Ascending aorta (tissue), 2 donors: ENCODE results near the gene WDR46. TPM values are rescaled to one million over a fixed set of nuclear protein-coding genes. Genes with fewer than 3 reads are reported as not detected.

Source experiments
- DNase-seq, 2 donors: peaks; one replicate each; pipeline ENCODE4 v3.0.0-alpha.2; 2019; ENCODE audit warnings: low spot score in 2 of 2
- H3K27ac ChIP-seq, 2 donors: fragments of 200-600 bp; sonication (generic); one replicate each; pipeline ENCODE4 v1.5.1; 2016 to 2017; ENCODE audit warnings: mild to moderate bottlenecking in 1 of 2
- H3K27me3 ChIP-seq: fragments of 200-600 bp; sonication (generic); one replicate; pipeline ENCODE4 v1.5.1; 2017
- H3K36me3 ChIP-seq, 2 donors: fragments of 200-600 bp; sonication (generic); one replicate each; pipeline ENCODE4 v1.5.1; 2016
- H3K4me1 ChIP-seq, 2 donors: fragments of 200-600 bp; sonication (generic); one replicate each; pipeline ENCODE4 v1.5.1; 2016 to 2017; ENCODE audit warnings: mild to moderate bottlenecking in 1 of 2
- H3K4me3 ChIP-seq, 2 donors: fragments of 200-600 bp; sonication (generic); one replicate each; pipeline ENCODE4 v1.5.1; 2016 to 2017; ENCODE audit warnings: mild to moderate bottlenecking in 1 of 2
- H3K9me3 ChIP-seq, 2 donors: fragments of 200-600 bp; sonication (generic); one replicate each; pipeline ENCODE4 v1.5.1; 2016
- CTCF ChIP-seq, 3 experiments: fragments of 200-600 bp in 2 of 3; fragments of 450-650 bp in 1 of 3; sonication (generic) in 2 of 3; IDR thresholded peaks; one replicate each; pipeline ENCODE4 v1.5.1; 2016 to 2019; ENCODE audit warnings: antibody characterized with exemption in 3 of 3, mild to moderate bottlenecking in 1 of 3, moderate library complexity in 1 of 3
- intact Hi-C: fragments of 100-400 bp; cut with DNase I; formaldehyde crosslinking; loops from one replicate; pipeline ENCODE4 v1.15.1; 2023
- total RNA-seq: library from RNA; depleted of rRNA; stranded (reverse); fragments of >200 nt; gene quantifications from one replicate; pipeline ENCODE4 v1.1.0, GENCODE V29; 2016

Gene WDR46
- 70.6 TPM for total RNA-seq

- TF ChIP-seq CTCF (IDR thresholded peaks at IDR 0.05): no peak
- H3K9me3 ChIP-seq: no peaks in the 10 kb centered on the region
- DNase-seq: peak; percentile 45 to 92
- H3K36me3 ChIP-seq: peaks cover 29 to 64% of the 10 kb centered on the region in 2 donors
- H3K4me1 ChIP-seq: peaks cover 3 to 20% of the 10 kb centered on the region in 2 donors
- H3K27ac ChIP-seq: peak within 1 kb of the TSS; percentile 56 to 76
- intact Hi-C loops: loop anchor here (1.0 kb wide), 5 partner anchors 10 to 102 kb away; partner anchors contain the start of genes B3GALT4, KIFC1, RING1 and VPS52
- H3K4me3 ChIP-seq: peak within 1 kb of the TSS; percentile 79 to 80
- no peaks in the 10 kb centered on the region for H3K27me3 ChIP-seq
Measured at GRCh38 chr6:33288921-33289783, at the start of gene WDR46, which contains the start of gene PFDN6. Gene WDR46, minus strand, starts transcription at chr6:33289239. Its CDS starts 69 bp downstream, at chr6:33289170. Gene PFDN6, plus strand, starts transcription at chr6:33289601. Its CDS starts 256 bp downstream, at chr6:33289857.

- DNase-seq: no peak
- H3K9me3 ChIP-seq: no peaks in the 10 kb centered on the region
- no peaks in the 10 kb centered on the region for H3K4me1 ChIP-seq
- no peaks in the 10 kb centered on the region for H3K27me3 ChIP-seq
- H3K4me3 ChIP-seq: no peak overlapping the region
- H3K36me3 ChIP-seq: no peaks in the 10 kb centered on the region
- intact Hi-C loops: no loop called here
- no peak overlapping the region for H3K27ac ChIP-seq
- no peak for TF ChIP-seq CTCF (IDR thresholded peaks at IDR 0.05)
Measured at GRCh38 chr6:33336495-33336894, 47.5 kb upstream of the WDR46 start.

- intact Hi-C loops: no loop called here
- TF ChIP-seq CTCF (IDR thresholded peaks at IDR 0.05): no peak
- no peak overlapping the region for H3K27ac ChIP-seq
- no peak for DNase-seq
- no peak overlapping the region for H3K4me3 ChIP-seq
- no peaks in the 10 kb centered on the region for H3K4me1 ChIP-seq
- no peaks in the 10 kb centered on the region for H3K9me3 ChIP-seq
- no peaks in the 10 kb centered on the region for H3K27me3 ChIP-seq
- H3K36me3 ChIP-seq: no peaks in the 10 kb centered on the region
Measured at GRCh38 chr6:33335916-33336315, 46.9 kb upstream of the WDR46 start.

- Histone ChIP-seq H3K4me1 (no peaks in the 10 kb centered on the region), H3K9me3 (no peaks in the 10 kb centered on the region), H3K27ac (no peak overlapping the region), H3K27me3 (no peaks in the 10 kb centered on the region), H3K36me3 (no peaks in the 10 kb centered on the region), H3K4me3 (no peak overlapping the region)
- intact Hi-C loops: no loop called here
- no peak for TF ChIP-seq CTCF (IDR thresholded peaks at IDR 0.05)
- DNase-seq: no peak
Measured at GRCh38 chr6:33333666-33334065, 44.6 kb upstream of the WDR46 start.

- Histone ChIP-seq H3K4me3 (no peak overlapping the region), H3K4me1 (no peaks in the 10 kb centered on the region), H3K27ac (no peak overlapping the region), H3K36me3 (no peaks in the 10 kb centered on the region), H3K9me3 (no peaks in the 10 kb centered on the region), H3K27me3 (no peaks in the 10 kb centered on the region)
- no peak for TF ChIP-seq CTCF (IDR thresholded peaks at IDR 0.05)
- no peak for DNase-seq
- intact Hi-C loops: no loop called here
Measured at GRCh38 chr6:33330736-33331135, 41.7 kb upstream of the WDR46 start.
